Activated T-helper 17 cell treated with anti-CD3 and anti-CD28 coated beads, Interleukin-2, amount 50 U/mL, for 72 hours (primary cell): ENCODE results near the gene TSPEAR. TPM values are rescaled to one million over a fixed set of nuclear protein-coding genes. Genes with fewer than 3 reads are reported as not detected.

Experiments
- total RNA-seq, 2 donors: library from RNA; stranded (reverse); gene quantifications; one replicate each; pipeline ENCODE4 v1.2.3, GENCODE V29; 2022

The TSPEAR gene
- total RNA-seq, 2 donors from 2014 or later = 0.08 TPM; not detected in 1

Other genes with a start within 250 kb of the TSPEAR start
- gene KRTAP10-1, start 171.4 kb downstream of the TSPEAR start, total RNA-seq = not detected
- gene KRTAP10-2, start 160.1 kb downstream of the TSPEAR start, total RNA-seq = not detected
- not detected for gene KRTAP10-3, start 152.8 kb downstream of the TSPEAR start, total RNA-seq
- not detected for gene KRTAP10-4, start 137.8 kb downstream of the TSPEAR start, total RNA-seq
- not detected for gene KRTAP10-5, start 131.0 kb downstream of the TSPEAR start, total RNA-seq
- not detected for gene KRTAP10-6, start 119.1 kb downstream of the TSPEAR start, total RNA-seq
- not detected for gene KRTAP10-7, start 111.0 kb downstream of the TSPEAR start, total RNA-seq
- gene KRTAP10-8, start 99.5 kb downstream of the TSPEAR start, total RNA-seq = not detected
- not detected for gene KRTAP10-9, start 84.5 kb downstream of the TSPEAR start, total RNA-seq
- gene KRTAP10-10, start 74.2 kb downstream of the TSPEAR start, total RNA-seq = not detected
- gene KRTAP10-11, start 65.2 kb downstream of the TSPEAR start, total RNA-seq = not detected
- not detected for gene KRTAP12-4, start 56.9 kb downstream of the TSPEAR start, total RNA-seq
- not detected for gene KRTAP12-3, start 53.6 kb downstream of the TSPEAR start, total RNA-seq
- gene KRTAP12-2, start 44.6 kb downstream of the TSPEAR start, total RNA-seq = not detected
- gene KRTAP12-1, start 29.4 kb downstream of the TSPEAR start, total RNA-seq = not detected
- not detected for gene KRTAP10-12, start 14.4 kb downstream of the TSPEAR start, total RNA-seq
- 100 to 1,000 TPM in 1 of 2 donors, 10 to 100 TPM in 1; 88.9 to 136 TPM for gene UBE2G2, start 90.2 kb upstream of the TSPEAR start, total RNA-seq
- 10 to 100 TPM; 52.6 to 86.2 TPM for gene SUMO3, start 106.5 kb upstream of the TSPEAR start, total RNA-seq
- gene PTTG1IP, start 162.1 kb upstream of the TSPEAR start, total RNA-seq = 10 to 100 TPM; 76.5 to 78.8 TPM
- gene ITGB2, start 209.3 kb upstream of the TSPEAR start, total RNA-seq = 100 to 1,000 TPM; 240 to 302 TPM
- gene SLX9, start 228.5 kb upstream of the TSPEAR start, total RNA-seq = 10 to 100 TPM; 28.6 to 56.7 TPM